Measurements from ENCODE around the gene TIAM2. TPM values are rescaled to one million over a fixed set of nuclear protein-coding genes. Genes with fewer than 3 reads are reported as not detected.

TIAM2 gene
- total RNA-seq, 1 donor from 2014 or later, result 5.9 TPM

GRCh38 chr6:155024391-155025027, 29.4 kb downstream of the TIAM2 start:
- no peak for DNase-seq (ENCODE audit: low spot score)

- no peak for DNase-seq (ENCODE audit: low spot score)
Observed at GRCh38 chr6:155026022-155026705, 31.0 kb downstream of the TIAM2 start.

- DNase-seq (ENCODE audit: low spot score), result no peak
Observed at GRCh38 chr6:155026706-155027045, 31.6 kb downstream of the TIAM2 start.

- no peak for DNase-seq (ENCODE audit: low spot score)
Observed at GRCh38 chr6:155030148-155030720, 35.1 kb downstream of the TIAM2 start.

GRCh38 chr6:155031091-155031490, 36.0 kb downstream of the TIAM2 start:
- no peak for DNase-seq (ENCODE audit: low spot score)

- DNase-seq (ENCODE audit: low spot score), result no peak
Observed at GRCh38 chr6:155033021-155033791, 38.1 kb downstream of the TIAM2 start.

- no peak for DNase-seq (ENCODE audit: low spot score)
Observed at GRCh38 chr6:155036907-155037306, 41.8 kb downstream of the TIAM2 start.

- no peak for DNase-seq (ENCODE audit: low spot score)
Observed at GRCh38 chr6:155038104-155038503, 43.0 kb downstream of the TIAM2 start.

GRCh38 chr6:155038527-155038926, 43.4 kb downstream of the TIAM2 start:
- no peak for DNase-seq (ENCODE audit: low spot score)

GRCh38 chr6:155039618-155040017, 44.5 kb downstream of the TIAM2 start:
- DNase-seq (ENCODE audit: low spot score), result no peak

GRCh38 chr6:155040154-155040553, 45.0 kb downstream of the TIAM2 start:
- no peak for DNase-seq (ENCODE audit: low spot score)

GRCh38 chr6:155040901-155041650, 46.0 kb downstream of the TIAM2 start:
- DNase-seq (ENCODE audit: low spot score), result no peak

- DNase-seq (ENCODE audit: low spot score), result no peak
Observed at GRCh38 chr6:155041741-155042279, 46.7 kb downstream of the TIAM2 start.

GRCh38 chr6:155042983-155043382, 47.9 kb downstream of the TIAM2 start:
- no peak for DNase-seq (ENCODE audit: low spot score)

- DNase-seq (ENCODE audit: low spot score), result no peak
Observed at GRCh38 chr6:155045561-155046404, 50.7 kb downstream of the TIAM2 start.

- DNase-seq (ENCODE audit: low spot score), result no peak
Observed at GRCh38 chr6:155047523-155047922, 52.4 kb downstream of the TIAM2 start.

- no peak for DNase-seq (ENCODE audit: low spot score)
Observed at GRCh38 chr6:155050311-155050710, 55.2 kb downstream of the TIAM2 start.

GRCh38 chr6:155054491-155055250, 59.6 kb downstream of the TIAM2 start:
- DNase-seq (ENCODE audit: low spot score), result no peak

- no peak for DNase-seq (ENCODE audit: low spot score)
Observed at GRCh38 chr6:155055729-155056128, 60.6 kb downstream of the TIAM2 start.
